Activated B cell treated with CpG ODN at 0.5 μM for 24 hours (primary cell): ENCODE results near the gene MRC2. TPM values are rescaled to one million over a fixed set of nuclear protein-coding genes. Genes with fewer than 3 reads are reported as not detected.

Source experiments
- ATAC-seq: fragments of 200-7000 bp; cut with Tn5 transposase; one replicate; pipeline ENCODE4 v1.10.0; 2021; ENCODE audit warnings: low read depth, mild to moderate bottlenecking, moderate library complexity
- CTCF ChIA-PET: fragments of 350-600 bp; sonication (Branson Sonifier 250); formaldehyde crosslinking; loops from one replicate; lab custom pipeline; 2021; ENCODE audit warnings: antibody characterized with exemption; lab: Charles Lee
- POLR2A ChIA-PET: fragments of 350-600 bp; sonication (Branson Sonifier 250); formaldehyde crosslinking; loops from one replicate; lab custom pipeline; 2021; ENCODE audit warnings: antibody characterized with exemption; lab: Charles Lee
- DNase-seq: peaks from one replicate; pipeline ENCODE4 v3.0.0; 2022
- H3K27ac Mint-ChIP-seq: one replicate; pipeline ENCODE4 v1.8.0; 2020; ENCODE audit warnings: mixed read lengths
- H3K27me3 Mint-ChIP-seq: one replicate; pipeline ENCODE4 v1.8.0; 2021; ENCODE audit warnings: mixed read lengths
- H3K36me3 Mint-ChIP-seq: one replicate; pipeline ENCODE4 v1.8.0; 2021; ENCODE audit warnings: low read depth, mixed read lengths
- H3K4me1 Mint-ChIP-seq: one replicate; pipeline ENCODE4 v1.8.0; 2021; ENCODE audit warnings: mixed read lengths
- H3K4me3 Mint-ChIP-seq: one replicate; pipeline ENCODE4 v1.8.0; 2020; ENCODE audit warnings: mild to moderate bottlenecking, mixed read lengths
- H3K9me3 Mint-ChIP-seq: one replicate; pipeline ENCODE4 v1.8.0; 2020; ENCODE audit warnings: mixed read lengths
- intact Hi-C: fragments of 100-400 bp; cut with micrococcal nuclease; formaldehyde crosslinking; loops from one replicate; pipeline ENCODE4 v1.15.1; 2024
- total RNA-seq: library from RNA; stranded (reverse); gene quantifications from 2 replicates; pipeline ENCODE4 v1.2.3, GENCODE V29; 2022
- TF ChIP-seq, protein P1 (sequence below): fragments of 200-600 bp; IDR thresholded peaks from one replicate; pipeline ENCODE4 v1.8.0; 2022; ENCODE audit warnings: antibody characterized with exemption, mild to moderate bottlenecking

The MRC2 gene
- total RNA-seq, 1 donor from 2014 or later: 0.11 TPM

DNA sequence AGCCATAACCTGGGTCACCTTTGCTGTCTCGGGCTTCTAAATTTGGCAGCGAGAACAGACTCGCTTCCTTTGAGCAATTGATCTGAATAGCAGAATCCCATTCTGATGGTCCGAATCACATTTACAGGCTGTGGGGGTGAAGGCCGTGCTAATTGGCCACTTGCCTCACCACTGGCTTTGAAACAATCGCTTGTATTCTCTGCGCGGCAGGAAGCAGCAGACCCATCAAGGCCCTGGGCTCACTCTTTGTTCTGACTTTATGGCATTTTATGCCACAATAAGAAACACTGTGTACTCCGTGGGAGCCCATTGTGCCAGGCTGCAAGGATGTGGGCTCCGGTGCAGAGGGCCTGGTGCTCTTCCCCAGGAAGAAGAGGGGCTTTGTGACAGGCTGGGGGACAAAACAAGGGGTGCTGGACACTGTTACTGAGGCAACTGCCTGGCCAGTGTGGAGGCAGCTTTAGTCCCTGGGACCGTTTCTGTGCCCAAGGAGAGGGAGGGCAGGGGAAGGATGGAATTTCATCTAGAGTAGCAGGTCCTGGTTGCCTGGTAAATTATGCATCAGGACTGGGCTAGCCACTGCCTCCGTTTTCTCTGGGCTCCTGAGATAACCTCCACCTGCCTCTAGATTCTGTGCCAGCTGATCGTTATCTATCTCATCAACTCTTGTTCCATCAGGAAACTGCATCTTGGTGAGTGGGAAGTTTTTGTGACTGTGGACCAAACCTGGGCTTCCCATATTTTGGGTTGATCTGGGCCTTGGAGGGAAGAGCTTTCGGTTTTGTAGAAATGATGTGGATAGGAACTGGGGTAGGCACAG is 78.5 kb downstream of the MRC2 start:
- ATAC-seq (no peak), DNase-seq (no peak)
- CTCF ChIA-PET: interaction anchor here (1.3 kb wide), 1 partner anchor 263 kb away, joined by 3 read pairs; no protein-coding TSS in a partner anchor
- Mint-ChIP-seq H3K27ac (no peak overlapping the region), H3K27me3 (peaks cover 5% of the 10 kb centered on the region), H3K4me1 (peaks cover 10% of the 10 kb centered on the region), H3K4me3 (no peak overlapping the region), H3K9me3 (no peaks in the 10 kb centered on the region), H3K36me3 (no peaks in the 10 kb centered on the region)
- TF ChIP-seq, protein P1, sequence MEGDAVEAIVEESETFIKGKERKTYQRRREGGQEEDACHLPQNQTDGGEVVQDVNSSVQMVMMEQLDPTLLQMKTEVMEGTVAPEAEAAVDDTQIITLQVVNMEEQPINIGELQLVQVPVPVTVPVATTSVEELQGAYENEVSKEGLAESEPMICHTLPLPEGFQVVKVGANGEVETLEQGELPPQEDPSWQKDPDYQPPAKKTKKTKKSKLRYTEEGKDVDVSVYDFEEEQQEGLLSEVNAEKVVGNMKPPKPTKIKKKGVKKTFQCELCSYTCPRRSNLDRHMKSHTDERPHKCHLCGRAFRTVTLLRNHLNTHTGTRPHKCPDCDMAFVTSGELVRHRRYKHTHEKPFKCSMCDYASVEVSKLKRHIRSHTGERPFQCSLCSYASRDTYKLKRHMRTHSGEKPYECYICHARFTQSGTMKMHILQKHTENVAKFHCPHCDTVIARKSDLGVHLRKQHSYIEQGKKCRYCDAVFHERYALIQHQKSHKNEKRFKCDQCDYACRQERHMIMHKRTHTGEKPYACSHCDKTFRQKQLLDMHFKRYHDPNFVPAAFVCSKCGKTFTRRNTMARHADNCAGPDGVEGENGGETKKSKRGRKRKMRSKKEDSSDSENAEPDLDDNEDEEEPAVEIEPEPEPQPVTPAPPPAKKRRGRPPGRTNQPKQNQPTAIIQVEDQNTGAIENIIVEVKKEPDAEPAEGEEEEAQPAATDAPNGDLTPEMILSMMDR: no peak
- POLR2A ChIA-PET: no interaction called here
- intact Hi-C loops: no loop called here

DNA sequence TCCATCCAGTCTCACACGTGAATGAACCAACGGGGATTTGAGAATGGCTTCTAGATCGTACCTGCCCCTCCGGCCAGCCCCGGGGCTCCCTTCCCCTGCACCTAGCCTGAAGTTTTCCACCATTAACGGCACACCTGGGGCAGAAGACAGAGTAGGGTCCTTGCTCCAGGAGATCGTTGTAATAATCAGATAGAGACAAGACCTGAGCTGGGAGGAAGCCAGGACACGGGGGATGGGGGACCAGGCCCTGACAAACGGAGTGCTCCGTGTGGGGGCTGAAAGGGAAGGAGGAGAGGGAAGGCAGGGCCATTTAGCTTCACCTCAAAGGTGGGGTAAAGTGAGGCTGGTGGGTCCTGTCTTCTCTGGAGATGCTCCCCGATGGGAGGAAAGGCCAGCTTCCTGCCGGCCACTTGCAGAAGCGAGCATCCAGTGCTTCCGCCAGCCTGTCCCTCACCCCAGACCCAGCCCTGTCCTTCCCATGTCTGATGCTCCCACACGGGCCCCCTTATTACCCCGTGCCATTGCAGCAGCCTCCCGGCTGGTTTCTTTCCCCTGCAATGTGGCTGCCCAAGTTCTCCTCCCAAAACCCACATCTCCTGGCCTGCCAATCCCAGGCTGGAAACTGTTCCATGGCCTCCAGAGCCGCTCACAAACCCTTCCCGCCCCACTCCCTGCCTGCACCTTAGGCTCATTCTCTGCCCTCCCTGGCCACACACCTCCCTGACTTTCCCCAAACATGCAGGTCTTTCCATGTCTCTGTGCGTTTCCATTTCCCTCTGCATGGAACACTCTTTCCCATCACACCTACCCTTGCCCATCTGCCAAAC is 79.3 kb downstream of the MRC2 start:
- POLR2A ChIA-PET: no interaction called here
- no peak for DNase-seq
- intact Hi-C loops: no loop called here
- Mint-ChIP-seq H3K36me3 (no peaks in the 10 kb centered on the region), H3K4me1 (peaks cover 10% of the 10 kb centered on the region), H3K27ac (no peak overlapping the region), H3K9me3 (no peaks in the 10 kb centered on the region), H3K4me3 (no peak overlapping the region), H3K27me3 (peaks cover 2% of the 10 kb centered on the region)
- CTCF ChIA-PET: interaction anchor here (1.3 kb wide), 1 partner anchor 262 kb away, joined by 3 read pairs; no protein-coding TSS in a partner anchor
- TF ChIP-seq, protein P1: no peak
- no peak for ATAC-seq

DNA sequence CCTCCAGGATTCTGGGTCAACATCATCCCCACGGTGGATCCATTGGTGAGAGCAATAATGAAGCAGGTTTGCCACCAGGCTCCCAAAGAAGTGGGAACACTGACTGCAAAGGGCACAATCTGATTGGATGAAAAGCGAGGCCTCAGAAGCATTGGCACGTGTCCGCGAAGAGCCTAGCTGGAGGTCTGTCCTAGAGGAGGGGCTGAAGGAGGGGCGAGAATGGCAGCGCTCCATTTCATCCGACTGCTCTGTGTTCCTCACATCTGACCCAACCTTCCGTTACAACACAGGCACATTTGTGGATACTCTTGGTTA is 79.9 kb downstream of the MRC2 start:
- no peaks in the 10 kb centered on the region for H3K27me3 Mint-ChIP-seq
- H3K36me3 Mint-ChIP-seq: no peaks in the 10 kb centered on the region
- TF ChIP-seq, protein P1: no peak
- no peak for ATAC-seq
- H3K27ac Mint-ChIP-seq: no peak overlapping the region
- peaks cover 10% of the 10 kb centered on the region for H3K4me1 Mint-ChIP-seq
- ChIA-PET CTCF (no interaction called here), POLR2A (no interaction called here)
- H3K4me3 Mint-ChIP-seq: no peak overlapping the region
- H3K9me3 Mint-ChIP-seq: no peaks in the 10 kb centered on the region
- intact Hi-C loops: no loop called here
- no peak for DNase-seq

DNA sequence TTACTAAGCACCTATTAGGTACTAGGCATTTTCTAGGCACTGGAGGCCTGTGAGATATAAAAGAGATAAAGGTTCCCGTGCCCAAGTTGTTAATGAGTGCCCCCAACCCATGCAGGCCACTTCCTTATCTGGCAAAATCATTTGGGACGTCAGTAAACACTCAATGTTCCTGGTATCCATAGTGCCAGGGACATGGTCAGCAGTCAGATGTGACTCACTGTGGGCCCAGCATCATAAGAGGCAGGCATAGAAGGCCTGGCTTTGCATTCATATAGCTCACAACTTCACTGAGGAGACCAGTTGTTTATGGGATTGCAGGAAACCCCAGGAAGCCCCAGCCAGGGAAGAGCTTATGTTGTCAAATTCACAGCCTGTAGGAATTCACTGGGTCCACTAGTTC is 81.1 kb downstream of the MRC2 start:
- DNase-seq: no peak
- no peak overlapping the region for H3K4me3 Mint-ChIP-seq
- ChIA-PET POLR2A (no interaction called here), CTCF (interaction anchor here (1.3 kb wide), 1 partner anchor 12 kb away, joined by 4 read pairs; no protein-coding TSS in a partner anchor)
- intact Hi-C loops: no loop called here
- no peaks in the 10 kb centered on the region for H3K27me3 Mint-ChIP-seq
- TF ChIP-seq, protein P1: no peak
- peaks cover 9% of the 10 kb centered on the region for H3K4me1 Mint-ChIP-seq
- no peaks in the 10 kb centered on the region for H3K9me3 Mint-ChIP-seq
- H3K27ac Mint-ChIP-seq: no peak overlapping the region
- H3K36me3 Mint-ChIP-seq: no peaks in the 10 kb centered on the region
- ATAC-seq: no peak

DNA sequence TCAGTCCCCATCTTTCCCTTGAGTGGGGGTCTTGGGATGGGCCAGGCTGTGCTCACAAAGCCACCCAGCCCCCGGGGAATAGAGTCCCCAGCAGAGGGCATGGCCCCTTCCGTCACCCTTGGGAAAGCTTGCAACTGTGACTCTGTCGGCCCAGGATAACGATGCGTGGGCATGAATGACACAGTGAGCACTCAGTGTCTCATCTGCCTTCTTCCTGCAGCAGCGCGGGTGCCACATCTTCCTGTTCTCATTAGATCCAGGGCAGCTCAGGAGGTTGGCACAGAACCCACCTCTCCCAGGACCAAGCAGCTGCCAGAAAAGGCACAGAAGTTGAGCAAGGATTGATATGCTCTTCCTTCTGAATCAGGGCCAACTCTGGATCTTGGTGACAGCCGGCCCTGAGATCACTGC is 84.7 kb downstream of the MRC2 start:
- intact Hi-C loops: no loop called here
- Mint-ChIP-seq H3K36me3 (no peaks in the 10 kb centered on the region), H3K9me3 (no peaks in the 10 kb centered on the region), H3K27ac (no peak overlapping the region), H3K27me3 (no peaks in the 10 kb centered on the region), H3K4me3 (no peak overlapping the region), H3K4me1 (no peaks in the 10 kb centered on the region)
- ATAC-seq (no peak), DNase-seq (no peak)
- TF ChIP-seq, protein P1: no peak
- ChIA-PET CTCF (no interaction called here), POLR2A (no interaction called here)
